HepG2 (cell line): ENCODE results near the gene SLC22A23. TPM values are rescaled to one million over a fixed set of nuclear protein-coding genes. Genes with fewer than 3 reads are reported as not detected.
A peak's percentile ranks its signal among the peaks of the same experiment; 100 is the strongest.

ENCODE experiments used
- AKAP8 ChIP-seq: sonication (generic); formaldehyde crosslinking; IDR thresholded peaks from 2 replicates; pipeline ENCODE4 v1.5.1; 2020; ENCODE audit warnings: mild to moderate bottlenecking, missing genetic modification reagents
- ARNTL ChIP-seq: sonication (generic); formaldehyde crosslinking; IDR thresholded peaks from 2 replicates; pipeline ENCODE4 v1.4.0; 2020; ENCODE audit warnings: mild to moderate bottlenecking, missing genetic modification reagents
- ATF2 ChIP-seq: sonication (generic); formaldehyde crosslinking; IDR thresholded peaks from 2 replicates; pipeline ENCODE4 v1.4.0; 2020; ENCODE audit warnings: missing genetic modification reagents
- ATF7 ChIP-seq, 2 experiments: fragments of 450-650 bp in 1 of 2; sonication (generic) in 1 of 2; formaldehyde crosslinking in 1 of 2; IDR thresholded peaks; 2 replicates each; pipeline versions ENCODE4 v1.4.0 to v1.6.1; 2016 to 2020; ENCODE audit warnings: antibody characterized with exemption in 1 of 2, mild to moderate bottlenecking in 1 of 2, missing genetic modification reagents in 1 of 2
- ATRX ChIP-seq: sonication (generic); formaldehyde crosslinking; IDR thresholded peaks from 2 replicates; pipeline ENCODE4 v1.4.0; 2020; ENCODE audit warnings: missing genetic modification reagents, borderline replicate concordance
- GFI1 ChIP-seq: sonication (generic); formaldehyde crosslinking; IDR thresholded peaks from 2 replicates; pipeline ENCODE4 v1.5.0; 2020; ENCODE audit warnings: missing genetic modification reagents, mild to moderate bottlenecking, borderline replicate concordance
- HMGA1 ChIP-seq: sonication (generic); formaldehyde crosslinking; conservative IDR thresholded peaks from 2 replicates; pipeline ENCODE4 v1.4.0; 2020; ENCODE audit warnings: missing genetic modification reagents
- KDM6A ChIP-seq: IDR thresholded peaks from 2 replicates; pipeline ENCODE4 v1.6.1; 2016; ENCODE audit warnings: low read depth
- POGZ ChIP-seq: sonication (generic); formaldehyde crosslinking; IDR thresholded peaks from 2 replicates; pipeline ENCODE4 v1.4.0; 2020; ENCODE audit warnings: mild to moderate bottlenecking, missing genetic modification reagents
- PRDM10 ChIP-seq: sonication (generic); formaldehyde crosslinking; IDR thresholded peaks from 2 replicates; pipeline ENCODE4 v1.4.0; 2020; ENCODE audit warnings: low read depth, missing genetic modification reagents
- REXO4 ChIP-seq: sonication (generic); formaldehyde crosslinking; IDR thresholded peaks from 2 replicates; pipeline ENCODE4 v1.8.0; 2022; ENCODE audit warnings: missing genetic modification reagents, mild to moderate bottlenecking, borderline replicate concordance
- SAP130 ChIP-seq: IDR thresholded peaks from 2 replicates; pipeline ENCODE4 v1.6.1; 2016; ENCODE audit warnings: low read depth
- SIN3B ChIP-seq: fragments of 150-350 bp; IDR thresholded peaks from 2 replicates; pipeline ENCODE4 v1.6.1; 2014; ENCODE audit warnings: low read length
- SNAPC2 ChIP-seq: sonication (generic); formaldehyde crosslinking; IDR thresholded peaks from 2 replicates; pipeline ENCODE4 v1.8.1; 2022; ENCODE audit warnings: mild to moderate bottlenecking, missing genetic modification reagents
- THRA ChIP-seq: sonication (generic); formaldehyde crosslinking; IDR thresholded peaks from 2 replicates; pipeline ENCODE4 v1.4.0; 2020; ENCODE audit warnings: missing genetic modification reagents, borderline replicate concordance
- U2AF1 ChIP-seq: fragments of 200-400 bp; formaldehyde crosslinking; optimal IDR thresholded peaks from 2 replicates; pipeline ENCODE3; 2017; ENCODE audit warnings: mild to moderate bottlenecking, low read depth, low read length
- ZNF143 ChIP-seq: sonication (generic); formaldehyde crosslinking; IDR thresholded peaks from 2 replicates; pipeline ENCODE4 v1.4.0; 2020; ENCODE audit warnings: missing genetic modification reagents
- ZNF232 ChIP-seq: sonication (generic); formaldehyde crosslinking; IDR thresholded peaks from 2 replicates; pipeline ENCODE4 v1.4.0; 2020; ENCODE audit warnings: missing genetic modification reagents, borderline replicate concordance
- ZNF326 ChIP-seq: sonication (generic); formaldehyde crosslinking; IDR thresholded peaks from 2 replicates; pipeline ENCODE4 v1.4.0; 2020; ENCODE audit warnings: missing genetic modification reagents, borderline replicate concordance
- ZNF343 ChIP-seq: sonication (generic); formaldehyde crosslinking; IDR thresholded peaks from 2 replicates; pipeline ENCODE4 v1.4.0; 2020; ENCODE audit warnings: mild to moderate bottlenecking, missing genetic modification reagents
- ZNF562 ChIP-seq: sonication (generic); formaldehyde crosslinking; IDR thresholded peaks from 2 replicates; pipeline ENCODE4 v1.8.0; 2022; ENCODE audit warnings: missing genetic modification reagents, borderline replicate concordance
- ZNF670 ChIP-seq: sonication (generic); formaldehyde crosslinking; IDR thresholded peaks from 2 replicates; pipeline ENCODE4 v1.8.0; 2022; ENCODE audit warnings: mild to moderate bottlenecking, missing genetic modification reagents, borderline replicate concordance
- ZNF773 ChIP-seq: sonication (generic); formaldehyde crosslinking; IDR thresholded peaks from 2 replicates; pipeline ENCODE4 v1.4.0; 2020; ENCODE audit warnings: missing genetic modification reagents, borderline replicate concordance
- ZNF788 ChIP-seq: sonication (generic); formaldehyde crosslinking; IDR thresholded peaks from 2 replicates; pipeline ENCODE4 v1.5.0; 2020; ENCODE audit warnings: mild to moderate bottlenecking, missing genetic modification reagents, borderline replicate concordance
- ZNF790 ChIP-seq: sonication (generic); formaldehyde crosslinking; IDR thresholded peaks from 2 replicates; pipeline ENCODE4 v1.8.0; 2022; ENCODE audit warnings: missing genetic modification reagents, mild to moderate bottlenecking, borderline replicate concordance
- ZNF816 ChIP-seq: sonication (generic); formaldehyde crosslinking; IDR thresholded peaks from 2 replicates; pipeline ENCODE4 v1.8.0; 2022; ENCODE audit warnings: missing genetic modification reagents, mild to moderate bottlenecking, borderline replicate concordance
- polyA plus RNA-seq, 8 experiments: library from polyadenylated mRNA; depleted of rRNA in 3 of 8; stranded (reverse) in 7 of 8; unstranded in 1 of 8; fragments of >200 nt; fragmentation: Illumina TruSeq in 4 of 8; extraction: Trizol in 4 of 8; gene quantifications; 2 replicates each; pipeline versions ENCODE4 v1.2.1 to v1.2.3, GENCODE V29; 2011 to 2016; ENCODE audit warnings: low read depth in 4 of 8, missing spikeins in 1 of 8, mixed read lengths in 1 of 8; ENCODE audit not compliant: insufficient read depth in 1 of 8
- total RNA-seq, 5 experiments: library from RNA; depleted of rRNA; stranded (reverse); fragments of >200 nt; fragmentation: Illumina TruSeq; extraction: Trizol; gene quantifications; 2 replicates each; pipeline ENCODE4 v1.2.3, GENCODE V29; 2016; ENCODE audit warnings: low read depth in 1 of 5

The SLC22A23 gene
- total and polyA plus RNA-seq, 2 of the 13 experiments (the other 11 are each of a cell fraction or from before 2014, with no cell fraction given), result 11.8 to 17.5 TPM

GRCh38 chr6:3455147-3455568, 1.7 kb downstream of the SLC22A23 start (continued):
- no peak for TF ChIP-seq PRDM10
- TF ChIP-seq ARNTL (CRISPR knock-in tag), result peak; percentile 30; the same call in 1 of the 2 replicates
- no peak for TF ChIP-seq ZNF773 (CRISPR knock-in tag)
- TF ChIP-seq ZNF790 (CRISPR knock-in tag), result no peak
- TF ChIP-seq ZNF343 (CRISPR knock-in tag), result no peak
- TF ChIP-seq ATRX (CRISPR knock-in tag), result no peak
- peak; percentile 25; the same call in 1 of the 2 replicates for TF ChIP-seq THRA (CRISPR knock-in tag)
- 0 out of 2 replicates have a peak, but pooled peaks have one; percentile 69 for TF ChIP-seq ZNF232
- TF ChIP-seq KDM6A (CRISPR knock-in tag), result no peak
- TF ChIP-seq ATF2 (CRISPR knock-in tag), result no peak
- TF ChIP-seq SAP130 (CRISPR knock-in tag), result peak; percentile 45; the same call in 1 of the 2 replicates
- no peak for TF ChIP-seq ZNF562
- TF ChIP-seq GFI1 (CRISPR knock-in tag), result no peak
- TF ChIP-seq POGZ, result no peak
- no peak; the same call in 1 of the 2 replicates for TF ChIP-seq ZNF143
- TF ChIP-seq SNAPC2, result no peak
- no peak for TF ChIP-seq AKAP8 (CRISPR knock-in tag)
- TF ChIP-seq ZNF670 (CRISPR knock-in tag), result 0 out of 2 replicates have a peak, but pooled peaks have one; percentile 69
- TF ChIP-seq ATF7 (IDR thresholded peaks at IDR 0.05), result no peak
- peak; percentile 30; the same call in 1 of the 2 replicates for TF ChIP-seq ATF7 (CRISPR knock-in tag; IDR thresholded peaks at IDR 0.05)
- TF ChIP-seq SIN3B, result no peak
- no peak for TF ChIP-seq ZNF788 (CRISPR knock-in tag)
- TF ChIP-seq REXO4, result no peak
- no peak for TF ChIP-seq HMGA1
- no peak for TF ChIP-seq ZNF816 (CRISPR knock-in tag)
- peak; percentile 10 for TF ChIP-seq U2AF1
- no peak for TF ChIP-seq ZNF326 (CRISPR knock-in tag)
